Measurements from ENCODE around the gene PPP2R2C. TPM values are rescaled to one million over a fixed set of nuclear protein-coding genes. Genes with fewer than 3 reads are reported as not detected.

The PPP2R2C gene
- total RNA-seq, 1 donor, result under 0.01 TPM

GRCh38 chr4:6290769-6291547 lies 181.5 kb downstream of the PPP2R2C start:
- H3K36me3 ChIP-seq (ENCODE audit: insufficient read depth, low read length), result peaks cover 14% of the 10 kb centered on the region
- no peaks in the 10 kb centered on the region for H3K27me3 ChIP-seq (ENCODE audit: insufficient read depth, low read length)
- TF ChIP-seq CTCF (IDR thresholded peaks at IDR 0.05; ENCODE audit: extremely low read depth, low read depth, low read length), result no peak
- no peak overlapping the region for H3K4me2 ChIP-seq (ENCODE audit: insufficient read depth, low read length)
- H3K27ac ChIP-seq (ENCODE audit: low read depth, low read length), result no peak overlapping the region
- H3K79me2 ChIP-seq (ENCODE audit: insufficient read depth, low read length), result no peaks in the 10 kb centered on the region
- no peaks in the 10 kb centered on the region for H3K4me1 ChIP-seq (ENCODE audit: insufficient read depth, low read length)
- no peak overlapping the region for H2AFZ ChIP-seq (ENCODE audit: low read length)
- no peaks in the 10 kb centered on the region for H4K20me1 ChIP-seq (ENCODE audit: insufficient read depth, low read length)
- DNase-seq (ENCODE audit: insufficient read length, low spot score, missing footprints), result no peak
- H3K9me3 ChIP-seq (ENCODE audit: low read depth, low read length), result no peaks in the 10 kb centered on the region
- H3K4me3 ChIP-seq (ENCODE audit: insufficient read depth, low read length), result no peak overlapping the region

GRCh38 chr4:6290256-6290655 lies 182.2 kb downstream of the PPP2R2C start:
- peaks cover 14% of the 10 kb centered on the region for H3K36me3 ChIP-seq (ENCODE audit: insufficient read depth, low read length)
- no peaks in the 10 kb centered on the region for H3K79me2 ChIP-seq (ENCODE audit: insufficient read depth, low read length)
- H2AFZ ChIP-seq (ENCODE audit: low read length), result no peak overlapping the region
- no peak overlapping the region for H3K4me3 ChIP-seq (ENCODE audit: insufficient read depth, low read length)
- no peaks in the 10 kb centered on the region for H3K27me3 ChIP-seq (ENCODE audit: insufficient read depth, low read length)
- peaks cover 2% of the 10 kb centered on the region for H4K20me1 ChIP-seq (ENCODE audit: insufficient read depth, low read length)
- H3K4me1 ChIP-seq (ENCODE audit: insufficient read depth, low read length), result no peaks in the 10 kb centered on the region
- TF ChIP-seq CTCF (IDR thresholded peaks at IDR 0.05; ENCODE audit: extremely low read depth, low read depth, low read length), result no peak
- no peak overlapping the region for H3K27ac ChIP-seq (ENCODE audit: low read depth, low read length)
- no peaks in the 10 kb centered on the region for H3K9me3 ChIP-seq (ENCODE audit: low read depth, low read length)
- H3K4me2 ChIP-seq (ENCODE audit: insufficient read depth, low read length), result no peak overlapping the region
- no peak for DNase-seq (ENCODE audit: insufficient read length, low spot score, missing footprints)

GRCh38 chr4:6288871-6289270 lies 183.5 kb downstream of the PPP2R2C start:
- no peaks in the 10 kb centered on the region for H3K4me1 ChIP-seq (ENCODE audit: insufficient read depth, low read length)
- no peak overlapping the region for H3K27ac ChIP-seq (ENCODE audit: low read depth, low read length)
- H3K27me3 ChIP-seq (ENCODE audit: insufficient read depth, low read length), result no peaks in the 10 kb centered on the region
- TF ChIP-seq CTCF (IDR thresholded peaks at IDR 0.05; ENCODE audit: extremely low read depth, low read depth, low read length), result no peak
- H3K36me3 ChIP-seq (ENCODE audit: insufficient read depth, low read length), result peaks cover 14% of the 10 kb centered on the region
- DNase-seq (ENCODE audit: insufficient read length, low spot score, missing footprints), result no peak
- no peak overlapping the region for H2AFZ ChIP-seq (ENCODE audit: low read length)
- no peaks in the 10 kb centered on the region for H3K79me2 ChIP-seq (ENCODE audit: insufficient read depth, low read length)
- no peak overlapping the region for H3K4me2 ChIP-seq (ENCODE audit: insufficient read depth, low read length)
- no peaks in the 10 kb centered on the region for H3K9me3 ChIP-seq (ENCODE audit: low read depth, low read length)
- H4K20me1 ChIP-seq (ENCODE audit: insufficient read depth, low read length), result peaks cover 2% of the 10 kb centered on the region
- no peak overlapping the region for H3K4me3 ChIP-seq (ENCODE audit: insufficient read depth, low read length)

- no peak for TF ChIP-seq CTCF (IDR thresholded peaks at IDR 0.05; ENCODE audit: extremely low read depth, low read depth, low read length)
- peaks cover 14% of the 10 kb centered on the region for H3K36me3 ChIP-seq (ENCODE audit: insufficient read depth, low read length)
- H3K27ac ChIP-seq (ENCODE audit: low read depth, low read length), result no peak overlapping the region
These were observed 184.1 kb downstream of the PPP2R2C start for GRCh38 chr4:6288342-6288741.

More at GRCh38 chr4:6288342-6288741, 184.1 kb downstream of the PPP2R2C start:
- Histone ChIP-seq H3K4me1 (ENCODE audit: insufficient read depth, low read length) (no peaks in the 10 kb centered on the region), H3K4me3 (ENCODE audit: insufficient read depth, low read length) (no peak overlapping the region), H3K9me3 (ENCODE audit: low read depth, low read length) (no peaks in the 10 kb centered on the region), H2AFZ (ENCODE audit: low read length) (no peak overlapping the region), H4K20me1 (ENCODE audit: insufficient read depth, low read length) (peaks cover 6% of the 10 kb centered on the region), H3K4me2 (ENCODE audit: insufficient read depth, low read length) (no peak overlapping the region), H3K79me2 (ENCODE audit: insufficient read depth, low read length) (no peaks in the 10 kb centered on the region), H3K27me3 (ENCODE audit: insufficient read depth, low read length) (no peaks in the 10 kb centered on the region)
- no peak for DNase-seq (ENCODE audit: insufficient read length, low spot score, missing footprints)

Data from osteoblast (primary cell).